ENCODE data around the gene ANKRD66. TPM values are rescaled to one million over a fixed set of nuclear protein-coding genes. Genes with fewer than 3 reads are reported as not detected.

ANKRD66 gene
- total RNA-seq, 1 donor from 2014 or later = not detected

DNA sequence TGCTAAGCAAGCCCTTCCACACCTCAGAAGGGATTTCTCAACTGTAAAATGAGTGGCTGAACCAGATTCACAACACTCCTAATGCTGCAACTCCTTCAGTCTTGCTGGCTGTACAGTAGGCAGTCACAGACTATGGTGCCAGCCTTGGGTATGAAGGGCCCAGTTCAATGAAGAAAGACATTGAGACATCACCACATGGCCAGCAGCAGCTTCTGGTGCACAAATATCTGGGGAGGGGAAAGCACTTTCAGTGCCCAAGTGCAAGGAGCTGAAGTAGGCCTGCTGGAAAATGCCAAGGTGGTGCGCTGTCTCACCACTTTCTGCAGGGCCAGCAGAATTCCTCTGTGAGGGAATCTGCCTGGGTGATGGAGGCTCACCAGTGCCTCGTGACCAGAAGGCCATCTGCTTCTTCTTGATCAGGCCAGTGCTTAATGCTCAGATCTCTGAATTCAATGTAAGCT lies 13.4 kb upstream of the ANKRD66 start:
- H3K4me3 Mint-ChIP-seq (ENCODE audit: unreplicated experiment) = peak overlapping the region; percentile 41
- H3K4me1 Mint-ChIP-seq (ENCODE audit: unreplicated experiment) = peaks cover 10% of the 10 kb centered on the region

DNA sequence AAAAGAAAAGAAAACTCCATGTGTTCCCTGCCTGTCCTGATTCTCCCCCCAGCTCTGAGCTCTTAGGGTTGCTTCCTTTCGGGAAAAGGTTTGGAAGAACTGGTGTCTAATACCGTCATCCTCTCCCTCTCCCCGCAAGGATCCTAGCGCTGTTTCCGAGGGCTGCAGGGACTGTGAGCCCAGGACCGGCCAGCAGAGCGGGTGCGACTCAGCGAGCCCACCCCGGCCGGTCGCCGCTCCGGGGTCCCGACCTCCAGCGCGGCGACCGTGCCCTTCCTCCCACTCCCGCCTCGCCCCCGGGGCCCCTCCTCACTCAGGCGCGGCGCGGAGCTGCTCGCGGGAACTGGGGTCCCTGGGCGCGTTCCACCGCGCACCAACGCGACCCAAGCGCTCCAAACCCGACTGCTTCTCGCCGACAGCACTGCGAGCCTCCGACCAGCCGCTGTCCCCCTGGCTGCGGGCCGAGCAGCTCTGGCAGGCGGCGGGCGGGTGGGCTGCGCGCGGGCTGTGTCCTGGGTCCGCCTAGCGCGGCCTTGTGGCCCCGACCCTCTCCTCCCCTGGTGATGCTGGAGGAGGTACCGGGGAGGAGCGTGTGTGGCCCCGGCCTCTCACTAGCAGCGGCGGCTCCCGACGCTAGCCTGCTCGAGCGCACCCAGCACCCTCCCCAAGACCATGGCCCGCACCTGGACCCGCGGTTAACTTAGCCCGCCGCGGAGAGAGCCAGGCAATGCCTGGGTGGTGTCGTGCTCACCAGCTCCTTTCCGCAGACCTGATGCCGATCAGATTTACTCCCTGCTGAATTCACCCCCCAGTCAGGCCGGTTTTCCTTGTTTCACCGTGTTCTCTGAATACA lies 11.6 kb upstream of the ANKRD66 start, which contains the start of gene PLA2G7:
Gene PLA2G7, minus strand, starts transcription at position 509 of the 853 bp plus-strand sequence. CDS start 12,484 bp downstream, outside the sequence.
- H3K4me1 Mint-ChIP-seq (ENCODE audit: unreplicated experiment) = peaks cover 10% of the 10 kb centered on the region
- TF ChIP-seq, protein P1, sequence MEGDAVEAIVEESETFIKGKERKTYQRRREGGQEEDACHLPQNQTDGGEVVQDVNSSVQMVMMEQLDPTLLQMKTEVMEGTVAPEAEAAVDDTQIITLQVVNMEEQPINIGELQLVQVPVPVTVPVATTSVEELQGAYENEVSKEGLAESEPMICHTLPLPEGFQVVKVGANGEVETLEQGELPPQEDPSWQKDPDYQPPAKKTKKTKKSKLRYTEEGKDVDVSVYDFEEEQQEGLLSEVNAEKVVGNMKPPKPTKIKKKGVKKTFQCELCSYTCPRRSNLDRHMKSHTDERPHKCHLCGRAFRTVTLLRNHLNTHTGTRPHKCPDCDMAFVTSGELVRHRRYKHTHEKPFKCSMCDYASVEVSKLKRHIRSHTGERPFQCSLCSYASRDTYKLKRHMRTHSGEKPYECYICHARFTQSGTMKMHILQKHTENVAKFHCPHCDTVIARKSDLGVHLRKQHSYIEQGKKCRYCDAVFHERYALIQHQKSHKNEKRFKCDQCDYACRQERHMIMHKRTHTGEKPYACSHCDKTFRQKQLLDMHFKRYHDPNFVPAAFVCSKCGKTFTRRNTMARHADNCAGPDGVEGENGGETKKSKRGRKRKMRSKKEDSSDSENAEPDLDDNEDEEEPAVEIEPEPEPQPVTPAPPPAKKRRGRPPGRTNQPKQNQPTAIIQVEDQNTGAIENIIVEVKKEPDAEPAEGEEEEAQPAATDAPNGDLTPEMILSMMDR (IDR thresholded peaks at IDR 0.05) = no peak
- no peaks in the 10 kb centered on the region for H3K9me3 Mint-ChIP-seq (ENCODE audit: unreplicated experiment)
- H3K27ac Mint-ChIP-seq (ENCODE audit: unreplicated experiment) = no peak within 1 kb of the TSS
- DNase-seq (ENCODE audit: extremely low spot score, unreplicated experiment) = no peak
- H3K36me3 Mint-ChIP-seq (ENCODE audit: unreplicated experiment) = no peaks in the 10 kb centered on the region
- peaks cover 72% of the 10 kb centered on the region for H3K27me3 Mint-ChIP-seq (ENCODE audit: unreplicated experiment)
- H3K4me3 Mint-ChIP-seq (ENCODE audit: unreplicated experiment) = peak within 1 kb of the TSS; percentile 74

More for the DNA sequence above, 13.4 kb upstream of the ANKRD66 start:
- Mint-ChIP-seq H3K27ac (ENCODE audit: unreplicated experiment) (no peak overlapping the region), H3K27me3 (ENCODE audit: unreplicated experiment) (peaks cover 79% of the 10 kb centered on the region), H3K9me3 (ENCODE audit: unreplicated experiment) (no peaks in the 10 kb centered on the region), H3K36me3 (ENCODE audit: unreplicated experiment) (no peaks in the 10 kb centered on the region)
- DNase-seq (ENCODE audit: extremely low spot score, unreplicated experiment) = no peak
- TF ChIP-seq, protein P1 (IDR thresholded peaks at IDR 0.05) = no peak

DNA sequence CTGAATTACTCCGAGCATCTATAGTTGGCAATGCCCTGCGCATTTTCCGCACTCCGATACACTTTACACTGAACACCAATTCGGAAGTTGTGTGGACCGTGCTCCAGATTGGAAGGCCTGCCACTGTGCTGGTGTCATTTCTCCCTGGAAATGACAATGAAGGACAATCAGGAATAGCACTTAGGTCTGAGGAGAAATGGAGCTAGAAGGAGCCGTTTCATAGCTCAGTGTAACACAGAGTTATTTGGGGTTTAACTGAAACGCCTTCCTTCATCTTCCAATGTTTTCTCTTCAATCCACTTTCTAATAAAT lies 11.1 kb upstream of the ANKRD66 start:
- Mint-ChIP-seq H3K9me3 (ENCODE audit: unreplicated experiment) (no peaks in the 10 kb centered on the region), H3K27me3 (ENCODE audit: unreplicated experiment) (peaks cover 70% of the 10 kb centered on the region), H3K36me3 (ENCODE audit: unreplicated experiment) (no peaks in the 10 kb centered on the region), H3K27ac (ENCODE audit: unreplicated experiment) (no peak overlapping the region), H3K4me3 (ENCODE audit: unreplicated experiment) (peak overlapping the region; percentile 64), H3K4me1 (ENCODE audit: unreplicated experiment) (peaks cover 10% of the 10 kb centered on the region)
- TF ChIP-seq, protein P1 (IDR thresholded peaks at IDR 0.05) = no peak
- DNase-seq (ENCODE audit: extremely low spot score, unreplicated experiment) = no peak

DNA sequence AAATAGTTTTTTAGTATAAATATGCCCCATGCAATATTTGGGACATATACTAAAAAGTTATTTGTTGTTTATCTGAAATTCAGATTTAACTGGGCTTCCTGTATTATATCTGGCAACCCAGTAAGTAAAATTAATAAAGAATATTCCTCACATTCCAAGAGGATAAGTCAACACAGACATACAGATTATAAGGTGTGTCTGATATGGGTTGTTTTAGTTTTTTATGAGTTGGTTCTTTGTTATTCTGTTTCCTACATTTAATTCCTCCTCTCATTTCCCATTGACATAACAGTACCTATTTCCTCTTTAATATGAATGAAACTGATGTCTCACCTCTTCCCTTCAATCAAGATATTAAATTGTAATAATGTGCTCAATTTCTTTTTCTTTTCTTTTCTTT lies 9.8 kb upstream of the ANKRD66 start:
- no peaks in the 10 kb centered on the region for H3K36me3 Mint-ChIP-seq (ENCODE audit: unreplicated experiment)

DNA sequence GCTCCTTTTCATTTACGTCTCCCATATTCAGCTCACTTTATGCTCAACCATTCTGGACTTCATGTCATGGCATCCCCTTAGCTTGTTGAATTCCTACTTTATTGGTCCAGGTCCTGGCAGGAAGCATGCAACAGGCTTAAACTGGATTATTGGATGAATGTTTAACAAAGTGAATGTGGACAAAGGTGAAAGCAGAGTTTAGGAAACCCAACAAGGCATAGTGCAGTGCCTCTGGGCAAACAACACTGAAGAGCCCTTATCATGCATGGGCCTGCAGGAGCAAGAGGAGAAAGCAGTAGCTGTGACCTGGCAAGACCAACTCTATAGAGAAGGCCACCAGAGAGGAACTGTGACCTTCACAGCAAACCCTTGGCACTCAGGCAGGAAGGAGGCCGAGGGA lies 5.3 kb upstream of the ANKRD66 start:
- no peaks in the 10 kb centered on the region for H3K9me3 Mint-ChIP-seq (ENCODE audit: unreplicated experiment)
- H3K4me1 Mint-ChIP-seq (ENCODE audit: unreplicated experiment) = no peaks in the 10 kb centered on the region
- H3K27me3 Mint-ChIP-seq (ENCODE audit: unreplicated experiment) = peaks cover 30% of the 10 kb centered on the region
- no peaks in the 10 kb centered on the region for H3K36me3 Mint-ChIP-seq (ENCODE audit: unreplicated experiment)
- no peak overlapping the region for H3K27ac Mint-ChIP-seq (ENCODE audit: unreplicated experiment)
- TF ChIP-seq, protein P1 (IDR thresholded peaks at IDR 0.05) = no peak
- no peak for DNase-seq (ENCODE audit: extremely low spot score, unreplicated experiment)
- H3K4me3 Mint-ChIP-seq (ENCODE audit: unreplicated experiment) = no peak overlapping the region

More for the DNA sequence above, 9.8 kb upstream of the ANKRD66 start:
- no peak overlapping the region for H3K27ac Mint-ChIP-seq (ENCODE audit: unreplicated experiment)
- H3K9me3 Mint-ChIP-seq (ENCODE audit: unreplicated experiment) = no peaks in the 10 kb centered on the region
- no peak overlapping the region for H3K4me3 Mint-ChIP-seq (ENCODE audit: unreplicated experiment)
- TF ChIP-seq, protein P1 (IDR thresholded peaks at IDR 0.05) = no peak
- no peak for DNase-seq (ENCODE audit: extremely low spot score, unreplicated experiment)
- H3K27me3 Mint-ChIP-seq (ENCODE audit: unreplicated experiment) = peaks cover 61% of the 10 kb centered on the region
- H3K4me1 Mint-ChIP-seq (ENCODE audit: unreplicated experiment) = peaks cover 10% of the 10 kb centered on the region
